Astrocyte of the spinal cord (primary cell): ENCODE results near the gene WDR33.

ENCODE experiments used
- DNase-seq: peaks from one replicate; pipeline ENCODE4 v3.0.0; 2011; ENCODE audit warnings: low read depth, low spot score
- H3K4me3 ChIP-seq: 2 replicates; pipeline ENCODE4 v1.5.1; 2011; ENCODE audit warnings: low read depth, mild to moderate bottlenecking, low read length, moderate library complexity
- in situ Hi-C: cut with HindIII; loops from 2 replicates; pipeline ENCODE4 v1.10.0; 2017; ENCODE audit warnings: low sequenced_read_pairs
- TF ChIP-seq, protein P1 (sequence below): IDR thresholded peaks from 2 replicates; pipeline ENCODE4 v1.5.1; 2012; ENCODE audit warnings: low read depth, mild to moderate bottlenecking, low read length, inconsistent platforms

WDR33 gene

DNA sequence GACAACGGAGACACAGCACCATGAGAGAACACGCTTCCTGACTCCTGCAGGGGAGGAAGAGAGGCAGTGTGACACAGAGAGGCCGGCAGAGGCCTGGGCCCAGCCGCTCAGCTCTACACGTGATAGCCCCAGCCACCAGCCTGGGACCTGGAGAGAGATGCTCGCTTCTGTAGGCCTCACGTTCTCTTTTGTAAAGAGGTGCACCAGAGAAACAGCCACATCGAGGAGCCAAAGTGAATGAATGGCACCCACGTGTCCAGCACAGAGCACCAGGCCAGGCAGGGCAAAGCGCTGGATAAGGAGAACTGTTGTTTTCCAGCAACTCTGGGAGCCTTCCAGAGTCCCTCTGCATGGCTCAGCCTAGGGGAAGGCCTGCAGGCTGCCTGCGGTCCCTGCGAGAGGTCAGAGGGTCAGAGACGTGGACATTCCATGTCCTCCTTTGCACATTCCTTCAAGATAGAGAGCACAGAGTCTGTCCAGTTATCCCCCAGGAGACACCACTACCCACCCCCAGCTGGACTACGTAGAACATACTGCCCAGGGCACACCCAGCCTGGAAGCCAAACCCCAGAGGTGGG lies 149.8 kb downstream of the WDR33 start:
- no peak for DNase-seq
- no peak overlapping the region for H3K4me3 ChIP-seq
- in situ Hi-C loops: no loop called here
- TF ChIP-seq, protein P1, sequence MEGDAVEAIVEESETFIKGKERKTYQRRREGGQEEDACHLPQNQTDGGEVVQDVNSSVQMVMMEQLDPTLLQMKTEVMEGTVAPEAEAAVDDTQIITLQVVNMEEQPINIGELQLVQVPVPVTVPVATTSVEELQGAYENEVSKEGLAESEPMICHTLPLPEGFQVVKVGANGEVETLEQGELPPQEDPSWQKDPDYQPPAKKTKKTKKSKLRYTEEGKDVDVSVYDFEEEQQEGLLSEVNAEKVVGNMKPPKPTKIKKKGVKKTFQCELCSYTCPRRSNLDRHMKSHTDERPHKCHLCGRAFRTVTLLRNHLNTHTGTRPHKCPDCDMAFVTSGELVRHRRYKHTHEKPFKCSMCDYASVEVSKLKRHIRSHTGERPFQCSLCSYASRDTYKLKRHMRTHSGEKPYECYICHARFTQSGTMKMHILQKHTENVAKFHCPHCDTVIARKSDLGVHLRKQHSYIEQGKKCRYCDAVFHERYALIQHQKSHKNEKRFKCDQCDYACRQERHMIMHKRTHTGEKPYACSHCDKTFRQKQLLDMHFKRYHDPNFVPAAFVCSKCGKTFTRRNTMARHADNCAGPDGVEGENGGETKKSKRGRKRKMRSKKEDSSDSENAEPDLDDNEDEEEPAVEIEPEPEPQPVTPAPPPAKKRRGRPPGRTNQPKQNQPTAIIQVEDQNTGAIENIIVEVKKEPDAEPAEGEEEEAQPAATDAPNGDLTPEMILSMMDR: no peak

DNA sequence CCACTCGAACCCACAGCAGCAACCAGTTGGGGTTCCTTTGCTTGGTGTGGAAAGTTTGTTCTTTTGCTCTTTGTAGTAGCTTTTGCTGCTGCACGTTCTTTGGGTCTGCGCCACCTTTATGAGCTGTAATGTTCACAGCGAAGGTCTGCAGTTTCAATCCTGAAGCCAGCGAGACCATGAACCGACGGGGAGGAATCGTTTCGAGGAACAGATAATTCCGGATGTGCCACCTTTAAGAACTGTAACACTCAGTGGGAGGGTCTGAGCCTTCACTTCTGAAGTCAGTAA lies 150.7 kb downstream of the WDR33 start:
- in situ Hi-C loops: no loop called here

DNA sequence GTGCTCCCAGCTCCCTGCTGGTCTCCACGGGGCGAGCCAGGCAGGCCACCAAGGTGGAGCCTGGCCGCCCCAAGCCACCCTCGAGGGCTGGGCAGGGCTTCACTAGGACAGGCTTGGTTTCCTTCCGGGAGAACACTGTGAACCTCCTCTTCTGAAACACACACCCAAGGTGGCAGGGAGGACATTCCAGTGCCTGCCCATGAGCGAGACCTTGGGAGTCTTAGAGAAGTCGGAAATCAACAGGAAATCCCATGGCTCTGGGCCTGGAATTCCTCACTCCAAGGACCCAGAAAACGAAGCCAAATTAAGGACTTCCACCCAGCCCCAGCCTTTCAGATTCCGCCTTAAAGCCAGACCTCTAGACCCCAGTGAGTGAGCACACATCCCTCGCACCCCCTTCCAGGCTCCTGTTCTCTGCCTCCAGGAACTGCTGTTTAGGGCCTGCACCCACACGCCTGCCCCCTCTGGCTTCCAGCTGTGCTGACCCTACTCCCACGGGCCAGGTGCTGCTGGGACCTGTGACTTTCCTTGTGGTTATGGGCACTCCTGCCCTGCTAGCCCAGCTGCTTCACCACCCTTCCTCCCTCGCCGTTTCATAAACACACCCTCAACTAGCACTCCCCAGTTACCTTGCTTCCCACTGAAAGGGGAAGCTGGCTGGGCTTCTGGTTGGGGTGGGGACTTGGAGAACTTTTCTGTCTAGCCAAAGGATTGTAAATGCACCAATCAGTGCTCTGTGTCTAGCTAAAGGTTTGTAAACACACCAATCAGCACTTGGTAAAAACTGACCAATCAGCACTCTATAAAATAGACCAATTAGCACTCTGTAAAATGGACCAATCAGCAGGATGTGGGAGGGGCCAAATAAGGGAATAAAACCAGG lies 151.3 kb downstream of the WDR33 start:
- H3K4me3 ChIP-seq: no peak overlapping the region
- no peak for DNase-seq
- TF ChIP-seq, protein P1: no peak
- in situ Hi-C loops: no loop called here

More for the DNA sequence above, 150.7 kb downstream of the WDR33 start:
- no peak for DNase-seq
- H3K4me3 ChIP-seq: no peak overlapping the region
- TF ChIP-seq, protein P1: no peak

DNA sequence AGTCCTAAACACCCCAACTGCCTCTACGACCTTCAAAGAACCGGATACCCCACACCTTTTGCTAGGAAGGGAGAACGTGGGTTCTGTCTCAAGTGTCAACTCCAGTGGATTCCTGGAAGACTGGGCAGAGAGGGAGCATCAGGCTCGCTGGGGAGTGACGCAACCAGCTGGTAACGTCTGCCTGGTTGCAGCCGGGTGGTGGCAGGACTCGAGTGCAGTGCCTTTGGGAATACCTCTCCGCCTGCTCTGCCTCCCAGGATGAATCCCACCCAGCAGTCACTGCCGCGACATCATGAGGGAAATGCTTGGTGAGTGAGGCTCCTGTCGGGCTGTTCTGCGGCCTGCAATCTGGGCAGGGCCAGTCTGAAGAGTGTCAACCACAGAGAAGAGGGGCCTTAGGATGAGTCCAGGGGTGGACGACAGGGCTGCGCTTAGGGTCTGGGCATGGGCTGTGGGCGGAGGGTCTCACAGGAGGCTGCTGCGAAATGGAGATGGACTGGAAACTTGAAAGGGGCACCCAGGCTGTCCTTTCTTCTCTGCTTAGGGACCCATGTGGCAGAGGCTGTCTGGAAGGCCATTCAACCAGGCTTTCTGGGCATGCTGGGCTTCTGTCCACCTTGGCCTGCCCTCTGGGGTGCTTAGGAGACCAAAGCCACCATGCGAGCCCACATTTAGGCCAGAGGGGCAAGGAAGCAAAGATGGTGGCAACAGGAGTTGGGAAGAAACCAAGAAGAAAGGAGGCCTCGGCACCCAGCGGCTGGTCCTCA lies 152.1 kb downstream of the WDR33 start:
- in situ Hi-C loops: no loop called here
- no peak overlapping the region for H3K4me3 ChIP-seq
- no peak for DNase-seq
- TF ChIP-seq, protein P1: no peak

DNA sequence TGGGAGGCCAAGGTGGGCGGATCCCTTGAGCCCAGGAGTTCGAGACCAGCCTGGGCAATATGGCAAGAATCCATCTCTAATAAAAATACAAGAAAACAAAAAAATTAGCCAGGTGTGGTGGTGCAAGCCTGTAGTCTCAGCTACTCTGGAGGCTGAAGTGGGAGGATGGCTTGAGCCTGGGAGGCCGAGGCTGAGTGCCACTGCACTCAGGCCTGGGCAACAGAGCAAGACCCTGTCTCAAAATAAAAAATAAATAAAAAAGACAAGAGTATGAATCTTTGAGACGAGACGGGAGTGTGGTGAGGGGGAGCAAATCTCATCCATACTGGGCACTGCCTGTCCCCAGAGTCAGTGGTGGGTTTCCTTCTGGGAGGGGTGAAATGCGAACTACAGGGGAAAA lies 152.8 kb downstream of the WDR33 start:
- H3K4me3 ChIP-seq: no peak overlapping the region
- no peak for DNase-seq
- in situ Hi-C loops: no loop called here
- TF ChIP-seq, protein P1: no peak

DNA sequence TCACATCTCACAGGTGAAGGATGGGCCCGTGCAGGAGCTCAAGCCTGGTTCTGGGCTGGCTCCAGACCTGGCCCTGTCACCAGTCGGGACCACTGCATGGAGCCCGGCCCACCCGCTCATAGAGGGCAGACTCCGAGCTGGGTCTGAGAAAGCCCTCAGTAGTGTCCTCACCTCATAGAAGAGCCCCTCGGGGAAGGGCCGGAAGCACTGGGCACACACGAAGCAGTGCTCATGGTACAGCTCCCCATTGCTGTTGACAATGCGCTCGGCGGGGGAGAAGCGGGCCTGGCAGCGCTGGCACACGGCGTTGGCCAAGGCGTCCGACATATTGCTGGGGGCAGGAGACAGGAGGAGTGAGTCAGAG lies 153.8 kb downstream of the WDR33 start:
- H3K4me3 ChIP-seq: no peak overlapping the region
- in situ Hi-C loops: no loop called here
- no peak for DNase-seq
- TF ChIP-seq, protein P1: no peak
